ENCODE data around the gene DCTPP1. TPM values are rescaled to one million over a fixed set of nuclear protein-coding genes. Genes with fewer than 3 reads are reported as not detected.

DCTPP1 gene
- total and polyA plus RNA-seq, 2 of the 13 experiments (the other 11 are each of a cell fraction or from before 2014, with no cell fraction given), result 54.8 to 74.4 TPM

DNA sequence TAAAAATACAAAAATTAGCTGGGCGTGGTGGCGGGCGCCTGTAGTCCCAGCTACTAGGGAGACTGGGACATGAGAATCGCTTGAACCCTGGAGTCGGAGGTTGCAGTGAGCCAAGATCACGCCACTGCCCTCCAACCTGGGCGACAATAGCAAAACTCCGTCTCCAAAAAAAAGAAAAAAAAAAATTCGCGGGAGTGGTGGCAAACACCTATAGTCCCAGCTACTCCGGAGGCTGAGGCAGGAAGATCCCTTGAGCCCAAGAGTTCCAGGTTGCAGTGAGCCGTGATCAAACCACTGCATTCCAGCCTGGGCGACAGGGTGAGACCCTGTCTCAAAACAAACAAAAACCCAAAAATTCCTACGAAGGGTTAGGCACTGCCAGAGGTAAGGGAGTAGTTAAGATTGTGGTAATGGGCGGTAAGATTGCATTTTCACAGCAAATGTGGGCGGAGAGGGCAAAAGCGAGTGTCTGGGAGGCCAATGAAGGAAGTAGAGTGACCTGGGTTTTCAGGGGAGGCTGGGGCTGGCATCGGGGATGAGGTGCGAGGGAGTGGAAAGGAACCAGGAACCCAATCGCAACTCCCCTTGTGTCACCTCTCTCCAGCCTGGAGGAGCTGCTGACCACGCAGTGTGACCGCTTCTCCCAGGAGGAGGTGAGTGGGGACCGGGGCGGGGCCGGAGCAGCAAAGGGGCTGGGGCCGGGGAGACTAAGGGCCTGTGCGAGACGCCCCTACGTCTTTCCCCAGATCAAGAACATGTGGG, 52.6 kb downstream of the DCTPP1 start:
- H3K27ac ChIP-seq (ENCODE audit: extremely low read length, insufficient read depth, low read length), result peak overlapping the region; percentile 90
- H3K9me3 ChIP-seq (ENCODE audit: low read length), result no peaks in the 10 kb centered on the region
- no peaks in the 10 kb centered on the region for H4K20me1 ChIP-seq (ENCODE audit: insufficient read depth, low read length)
- H2AFZ ChIP-seq (ENCODE audit: low read length), result no peak overlapping the region
- H3K4me3 ChIP-seq (replicated peaks in 1 of 3; ENCODE audit: insufficient read depth in 1 of 3, low read depth in 2 of 3, low read length in 3 of 3), result peak overlapping the region; percentile 19 to 97 (median 46); a peak in 5 of 6 replicates
- in situ Hi-C loops (cut with HindIII; ENCODE audit: extremely low pct_ligation_motif_present, low pct_unique_long_range_greater_than_20kb), result no loop called here
- no peaks in the 10 kb centered on the region for H3K27me3 ChIP-seq (ENCODE audit: control insufficient read depth in 1 of 2, insufficient read depth in 2 of 2, low read length in 2 of 2)
- no peak for ATAC-seq
- CTCF ChIA-PET (ENCODE audit: low intra/inter-chr PET ratio, low total read pairs), result no interaction called here
- TSS peak; percentile 74 for BruUV-seq (replicated peaks)
- DNase-seq (ENCODE audit: low spot score), result no peak
- H3K4me1 ChIP-seq (ENCODE audit: insufficient read depth, low read length), result peaks cover 58% of the 10 kb centered on the region
- intact Hi-C loops (cut with micrococcal nuclease; ENCODE audit: unreplicated experiment), result no loop called here
- H3K9ac ChIP-seq (ENCODE audit: insufficient read depth, low read depth, low read length), result peak overlapping the region; percentile 57
- POLR2A ChIA-PET, result interaction anchor here (0.8 to 2.0 kb wide), 5 partner anchors 13 to 32 kb away, joined by 3 to 7 read pairs (median 3); partner anchors contain the start of gene CD2BP2
- 73% methylated on average over 28 of the region's 29 CpGs for WGBS (ENCODE audit: low lambda C conversion rate)
- no peaks in the 10 kb centered on the region for H3K36me3 ChIP-seq (replicated peaks in 1 of 2; ENCODE audit: control insufficient read depth in 1 of 2, insufficient read depth in 2 of 2, low read length in 2 of 2)
- H3K79me2 ChIP-seq (ENCODE audit: insufficient read depth, low read length), result peaks cover 2% of the 10 kb centered on the region
- peak; percentile 30 for FAIRE-seq
- H3K4me2 ChIP-seq (ENCODE audit: low read depth, low read length), result peak overlapping the region; percentile 97
- TF ChIP-seq FLYWCH1 (CRISPR knock-in tag; IDR thresholded peaks at IDR 0.05) (0 out of 2 replicates have a peak, but pooled peaks have one; percentile 48), KLF11 (CRISPR knock-in tag; IDR thresholded peaks at IDR 0.05) (0 out of 2 replicates have a peak, but pooled peaks have one; percentile 33), ZKSCAN5 (CRISPR knock-in tag; IDR thresholded peaks at IDR 0.05) (0 out of 2 replicates have a peak, but pooled peaks have one; percentile 20), MLLT10 (CRISPR knock-in tag; IDR thresholded peaks at IDR 0.05) (no peak), ZNF770 (CRISPR knock-in tag; IDR thresholded peaks at IDR 0.05) (0 out of 2 replicates have a peak, but pooled peaks have one; percentile 5), ZNF713 (CRISPR knock-in tag; IDR thresholded peaks at IDR 0.05) (peak; percentile 74; the same call in 1 of the 2 replicates), ZNF549 (CRISPR knock-in tag; IDR thresholded peaks at IDR 0.05) (no peak), ELF4 (CRISPR knock-in tag; IDR thresholded peaks at IDR 0.05; ENCODE audit: borderline replicate concordance) (0 out of 2 replicates have a peak, but pooled peaks have one; percentile 6), ZNF776 (CRISPR knock-in tag; IDR thresholded peaks at IDR 0.05) (0 out of 2 replicates have a peak, but pooled peaks have one; percentile 13), ZBTB38 (CRISPR knock-in tag; IDR thresholded peaks at IDR 0.05) (0 out of 2 replicates have a peak, but pooled peaks have one; percentile 20), FOXC1 (CRISPR knock-in tag; IDR thresholded peaks at IDR 0.05; ENCODE audit: borderline replicate concordance) (0 out of 2 replicates have a peak, but pooled peaks have one; percentile 27), AKAP8 (CRISPR knock-in tag; IDR thresholded peaks at IDR 0.05) (0 out of 2 replicates have a peak, but pooled peaks have one; percentile 28), AGO2 (optimal IDR thresholded peaks at IDR 0.05; ENCODE audit: low read depth, low read length) (no peak), TEAD3 (CRISPR knock-in tag; optimal IDR thresholded peaks at IDR 0.05; ENCODE audit: borderline replicate concordance) (peak; percentile 22), KLF12 (CRISPR knock-in tag; IDR thresholded peaks at IDR 0.05; ENCODE audit: borderline replicate concordance) (0 out of 2 replicates have a peak, but pooled peaks have one; percentile 10), ZNF292 (CRISPR knock-in tag; IDR thresholded peaks at IDR 0.05; ENCODE audit: borderline replicate concordance, low read depth) (no peak), HOXA7 (CRISPR knock-in tag; IDR thresholded peaks at IDR 0.05) (no peak), ZNF335 (CRISPR knock-in tag; IDR thresholded peaks at IDR 0.05) (no peak), ZNF614 (CRISPR knock-in tag; IDR thresholded peaks at IDR 0.05; ENCODE audit: borderline replicate concordance) (no peak)
- TF ChIP-seq, protein P1, sequence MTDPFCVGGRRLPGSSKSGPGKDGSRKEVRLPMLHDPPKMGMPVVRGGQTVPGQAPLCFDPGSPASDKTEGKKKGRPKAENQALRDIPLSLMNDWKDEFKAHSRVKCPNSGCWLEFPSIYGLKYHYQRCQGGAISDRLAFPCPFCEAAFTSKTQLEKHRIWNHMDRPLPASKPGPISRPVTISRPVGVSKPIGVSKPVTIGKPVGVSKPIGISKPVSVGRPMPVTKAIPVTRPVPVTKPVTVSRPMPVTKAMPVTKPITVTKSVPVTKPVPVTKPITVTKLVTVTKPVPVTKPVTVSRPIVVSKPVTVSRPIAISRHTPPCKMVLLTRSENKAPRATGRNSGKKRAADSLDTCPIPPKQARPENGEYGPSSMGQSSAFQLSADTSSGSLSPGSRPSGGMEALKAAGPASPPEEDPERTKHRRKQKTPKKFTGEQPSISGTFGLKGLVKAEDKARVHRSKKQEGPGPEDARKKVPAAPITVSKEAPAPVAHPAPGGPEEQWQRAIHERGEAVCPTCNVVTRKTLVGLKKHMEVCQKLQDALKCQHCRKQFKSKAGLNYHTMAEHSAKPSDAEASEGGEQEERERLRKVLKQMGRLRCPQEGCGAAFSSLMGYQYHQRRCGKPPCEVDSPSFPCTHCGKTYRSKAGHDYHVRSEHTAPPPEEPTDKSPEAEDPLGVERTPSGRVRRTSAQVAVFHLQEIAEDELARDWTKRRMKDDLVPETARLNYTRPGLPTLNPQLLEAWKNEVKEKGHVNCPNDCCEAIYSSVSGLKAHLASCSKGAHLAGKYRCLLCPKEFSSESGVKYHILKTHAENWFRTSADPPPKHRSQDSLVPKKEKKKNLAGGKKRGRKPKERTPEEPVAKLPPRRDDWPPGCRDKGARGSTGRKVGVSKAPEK (CRISPR knock-in tag; IDR thresholded peaks at IDR 0.05; ENCODE audit: borderline replicate concordance), result 0 out of 2 replicates have a peak, but pooled peaks have one; percentile 13

Measured in HepG2 (cell line).